ENCODE results near the gene CLDN22.

CLDN22 gene

GRCh38 chr4:183320211-183321059 is at the start of gene CLDN22:
CLDN22 (minus strand) TSS chr4:183320276; CDS start chr4:183320218, 58 bp downstream.
- no peak for FAIRE-seq

- FAIRE-seq = no peak
These were observed 49.0 kb upstream of the CLDN22 start for GRCh38 chr4:183369073-183369472.

- no peak for FAIRE-seq
These were observed 46.2 kb upstream of the CLDN22 start for GRCh38 chr4:183366206-183366835.

- FAIRE-seq = no peak
These were observed 43.9 kb upstream of the CLDN22 start for GRCh38 chr4:183364025-183364424.

- FAIRE-seq = no peak
These were observed 43.0 kb upstream of the CLDN22 start for GRCh38 chr4:183362916-183363542.

DNA sequence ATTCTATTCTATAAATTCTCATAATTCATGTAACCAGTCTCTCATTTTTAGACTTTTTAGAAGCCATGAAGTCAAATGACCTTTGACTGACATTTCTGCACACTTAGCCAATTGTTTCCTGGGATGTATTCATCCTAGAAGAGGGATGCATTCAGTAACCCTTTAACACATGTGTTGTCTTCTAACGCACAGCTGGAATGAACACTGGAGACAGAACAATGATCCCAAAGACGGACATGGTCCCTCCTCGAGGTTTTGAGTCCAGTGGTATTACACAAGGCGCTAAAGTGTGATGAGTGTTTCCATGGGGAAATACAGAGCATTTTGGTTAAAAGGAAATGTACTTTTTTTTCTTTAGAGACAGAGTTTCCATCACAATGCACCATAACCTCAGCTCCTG is 42.0 kb upstream of the CLDN22 start:
- FAIRE-seq = no peak

DNA sequence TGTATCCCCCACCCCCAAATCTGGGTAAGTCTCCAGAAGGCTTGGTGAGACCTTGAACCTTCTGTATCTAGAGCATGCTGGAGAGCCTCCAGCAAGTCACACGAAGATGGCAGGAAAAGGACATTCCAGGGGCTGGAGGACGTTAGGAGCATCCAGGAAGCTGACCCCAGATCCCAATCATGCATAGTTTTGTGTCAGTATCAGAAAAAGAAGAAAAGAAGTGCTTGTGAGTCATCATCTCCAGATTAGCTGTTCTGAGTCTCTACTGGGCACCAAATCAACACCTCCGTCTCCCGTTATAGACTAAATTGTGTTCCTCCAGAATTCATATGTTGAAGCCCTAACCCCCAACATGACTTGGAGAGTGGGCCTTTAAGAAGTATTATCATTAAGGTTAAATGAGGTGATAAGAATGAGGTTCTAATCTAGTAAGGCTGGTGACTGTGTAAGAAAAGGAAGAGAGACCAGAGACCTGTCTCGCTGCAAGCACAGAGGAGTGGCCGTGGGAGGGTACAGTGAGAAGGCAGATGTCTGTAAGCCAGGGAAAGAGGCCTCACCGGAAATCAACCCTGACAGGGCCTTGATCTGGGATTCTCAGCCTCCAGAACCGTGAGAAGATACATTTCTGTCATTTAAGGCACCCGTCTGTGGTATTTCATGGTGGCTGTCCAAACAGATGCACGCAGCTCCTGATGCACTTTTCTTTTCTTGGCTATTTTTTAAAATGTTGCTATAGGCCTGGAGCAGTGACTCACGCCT is 40.3 kb upstream of the CLDN22 start:
- no peak for FAIRE-seq

DNA sequence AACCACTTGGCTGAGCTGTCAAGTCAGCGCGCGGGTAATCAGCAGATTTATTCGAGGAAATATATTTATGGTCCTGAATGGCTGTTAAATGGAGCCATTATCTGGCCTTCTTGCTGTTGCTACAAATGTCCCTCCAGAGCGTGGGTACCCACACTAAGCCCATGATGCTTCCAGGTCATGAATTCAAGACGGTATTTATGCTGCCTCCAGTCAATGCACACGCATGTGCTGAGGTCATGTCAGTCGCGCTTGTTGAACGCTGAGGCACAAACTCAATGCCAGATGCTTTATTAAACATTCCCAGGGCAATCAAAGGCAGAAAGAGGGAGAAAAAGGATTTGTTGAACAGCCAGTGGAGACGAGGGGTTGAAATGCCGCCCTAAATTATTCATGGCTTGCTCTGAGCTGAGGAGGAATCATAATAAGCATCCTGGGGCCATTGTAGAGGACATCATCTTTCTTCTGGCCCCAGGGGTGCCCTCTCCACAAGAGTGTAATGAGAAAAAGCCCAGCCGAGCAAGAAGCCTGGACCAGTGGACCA is 38.2 kb upstream of the CLDN22 start:
- FAIRE-seq = no peak

- no peak for FAIRE-seq
These were observed 37.0 kb upstream of the CLDN22 start for GRCh38 chr4:183356931-183357675.

- no peak for FAIRE-seq
These were observed 36.2 kb upstream of the CLDN22 start for GRCh38 chr4:183356173-183356830.

- no peak for FAIRE-seq
These were observed 35.3 kb upstream of the CLDN22 start for GRCh38 chr4:183355405-183355804.

DNA sequence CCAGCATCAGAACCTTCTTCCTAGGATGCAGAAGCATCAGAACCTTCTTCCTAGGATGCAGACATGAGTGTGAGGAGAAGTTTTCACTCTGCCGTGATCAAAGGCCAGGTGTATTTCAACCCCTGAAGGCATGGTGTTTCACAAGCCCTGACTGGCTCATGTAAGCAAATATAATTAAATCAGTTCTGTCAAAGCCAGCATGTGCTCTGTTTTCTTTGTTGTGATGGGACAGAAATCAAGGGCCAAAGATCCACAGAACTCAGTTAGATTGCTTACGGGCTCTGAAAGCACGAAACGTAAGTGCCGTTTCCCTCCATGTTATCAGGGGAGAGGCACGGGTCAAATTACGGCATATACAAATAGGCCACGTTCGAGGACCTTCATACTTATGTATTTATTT is 34.1 kb upstream of the CLDN22 start:
- no peak for FAIRE-seq

- no peak for FAIRE-seq
These were observed 33.5 kb upstream of the CLDN22 start for GRCh38 chr4:183353557-183353956.

DNA sequence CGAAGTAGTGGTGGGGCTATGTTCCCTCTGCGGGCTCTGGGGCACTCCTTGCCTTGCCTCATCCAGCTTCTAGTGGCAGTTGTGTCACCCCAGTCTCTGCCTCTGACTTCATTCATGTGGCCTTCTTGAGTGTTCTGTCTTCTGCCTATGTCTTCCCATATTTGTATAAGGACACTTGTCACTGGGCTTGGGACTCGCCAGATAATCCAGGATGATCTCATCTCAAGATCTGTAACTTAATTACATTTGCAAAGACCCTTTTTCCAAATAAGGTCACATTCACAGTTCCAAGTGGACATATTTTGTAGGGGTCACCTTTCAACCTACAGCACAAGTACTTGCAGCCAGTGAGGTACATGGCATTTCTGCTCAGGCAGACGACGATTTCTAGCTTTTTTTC is 32.5 kb upstream of the CLDN22 start:
- FAIRE-seq = no peak

DNA sequence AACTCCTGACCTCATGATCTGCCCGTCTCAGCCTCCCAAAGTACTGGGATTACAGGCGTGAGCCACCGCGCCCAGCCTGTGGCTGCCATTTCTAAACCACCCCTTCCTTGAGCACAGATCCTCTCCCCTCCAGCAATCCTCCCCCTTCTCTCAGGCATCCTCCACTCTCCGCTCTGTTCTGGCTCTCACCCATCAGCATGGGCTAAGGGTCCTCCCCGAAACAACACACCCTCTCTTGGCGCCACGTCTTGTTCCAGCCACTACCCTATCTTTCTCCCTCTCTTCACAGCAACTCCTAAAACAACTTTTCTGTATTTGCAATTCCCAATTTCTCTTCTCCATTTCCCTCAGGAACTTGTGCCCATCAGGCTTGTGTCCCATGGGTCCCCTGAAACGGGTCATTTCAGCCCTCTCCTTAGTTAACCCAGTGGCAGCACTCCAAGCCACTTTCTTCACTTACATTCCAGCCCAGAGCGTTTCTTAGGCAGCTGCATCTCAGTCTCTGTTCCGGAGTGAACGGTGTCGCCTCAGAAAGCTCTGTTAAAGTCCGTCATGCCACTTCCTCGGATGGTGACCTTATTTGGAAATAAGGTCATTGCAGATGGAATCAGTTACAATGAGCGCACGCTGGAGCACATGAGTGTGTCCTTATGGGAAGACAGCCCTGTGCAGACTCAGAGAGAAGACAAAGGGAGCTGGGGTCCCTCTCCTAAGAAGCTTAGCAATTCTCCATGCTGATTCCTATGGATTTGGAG is 30.4 kb upstream of the CLDN22 start:
- FAIRE-seq = no peak

- FAIRE-seq = no peak
These were observed 29.6 kb upstream of the CLDN22 start for GRCh38 chr4:183349673-183350072.

- no peak for FAIRE-seq
These were observed 28.9 kb upstream of the CLDN22 start for GRCh38 chr4:183348706-183349659.

DNA sequence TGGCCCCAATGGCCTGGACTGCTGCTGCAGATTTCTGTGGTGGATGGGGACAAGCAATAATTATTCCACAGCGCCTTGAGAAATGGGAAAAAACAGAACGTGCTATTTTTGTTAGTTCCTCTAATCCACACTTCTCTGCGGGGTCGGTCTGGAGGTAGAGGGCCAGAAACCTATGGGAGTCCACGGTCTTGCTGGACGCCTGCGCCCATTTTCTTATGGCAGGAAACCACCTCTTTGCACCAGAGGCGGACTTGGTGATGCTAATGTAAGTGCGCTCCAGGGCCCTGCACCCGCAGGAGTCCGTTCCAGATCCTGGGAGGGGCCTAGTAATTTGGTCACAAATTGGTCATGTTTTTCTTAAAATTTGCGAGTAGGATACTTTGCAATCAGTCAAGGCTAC is 28.1 kb upstream of the CLDN22 start:
- no peak for FAIRE-seq

- FAIRE-seq = no peak
These were observed 27.5 kb upstream of the CLDN22 start for GRCh38 chr4:183347566-183347965.

DNA sequence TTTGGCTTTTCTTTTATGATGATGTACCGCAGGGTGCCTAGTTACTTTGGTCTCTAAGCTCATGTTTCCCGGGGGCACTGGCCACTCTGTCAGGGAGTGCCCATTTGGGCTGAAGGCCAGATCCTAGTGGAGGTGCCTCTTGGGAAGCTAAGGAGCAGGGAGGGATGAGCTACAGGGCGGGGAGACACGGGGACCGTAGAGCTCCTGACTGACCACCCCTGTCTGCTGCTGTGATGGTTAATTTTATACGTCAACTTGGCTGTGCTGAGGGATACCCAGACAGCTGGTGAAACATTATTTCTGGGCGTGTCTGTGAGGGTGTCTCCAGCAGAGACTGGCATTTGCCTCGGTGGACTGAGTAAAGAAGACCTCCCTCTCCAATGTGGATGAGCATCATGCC is 27.1 kb upstream of the CLDN22 start:
- no peak for FAIRE-seq
